Measurements from ENCODE around the gene SP6.

Gene SP6

GRCh38 chr17:47850692-47851573, at the start of gene SP6:
SP6 (minus strand) TSS chr17:47851163; CDS start chr17:47848429, 2,734 bp downstream.
- DNase-seq (ENCODE audit: low read depth) = no peak

- no peak for DNase-seq (ENCODE audit: low read depth)
Measured at GRCh38 chr17:47899643-47900042, 48.7 kb upstream of the SP6 start.

GRCh38 chr17:47898241-47898640, 47.3 kb upstream of the SP6 start:
- no peak for DNase-seq (ENCODE audit: low read depth)

GRCh38 chr17:47897561-47897960, 46.6 kb upstream of the SP6 start:
- DNase-seq (ENCODE audit: low read depth) = no peak

- peak; percentile 48 for DNase-seq (ENCODE audit: low read depth)
Measured at GRCh38 chr17:47896672-47897490, 45.9 kb upstream of the SP6 start.

- DNase-seq (ENCODE audit: low read depth) = peak; percentile 100
Measured at GRCh38 chr17:47895856-47896671, 45.1 kb upstream of the SP6 start, which contains the start of gene SP2. SP2 (plus strand) TSS chr17:47896236; CDS start chr17:47896287, 51 bp downstream.

- DNase-seq (ENCODE audit: low read depth) = peak; percentile 11
Measured at GRCh38 chr17:47895347-47895855, 44.4 kb upstream of the SP6 start.

- DNase-seq (ENCODE audit: low read depth) = no peak
Measured at GRCh38 chr17:47894498-47895346, 43.8 kb upstream of the SP6 start.

- DNase-seq (ENCODE audit: low read depth) = no peak
Measured at GRCh38 chr17:47891545-47892088, 40.7 kb upstream of the SP6 start.

- peak; percentile 47 for DNase-seq (ENCODE audit: low read depth)
Measured at GRCh38 chr17:47889734-47890529, 39.0 kb upstream of the SP6 start.

GRCh38 chr17:47888293-47888692, 37.3 kb upstream of the SP6 start:
- no peak for DNase-seq (ENCODE audit: low read depth)

- DNase-seq (ENCODE audit: low read depth) = no peak
Measured at GRCh38 chr17:47884905-47885730, 34.2 kb upstream of the SP6 start.

GRCh38 chr17:47884427-47884740, 33.4 kb upstream of the SP6 start:
- no peak for DNase-seq (ENCODE audit: low read depth)

GRCh38 chr17:47883589-47884426, 32.8 kb upstream of the SP6 start:
- DNase-seq (ENCODE audit: low read depth) = no peak

GRCh38 chr17:47882695-47883588, 32.0 kb upstream of the SP6 start:
- DNase-seq (ENCODE audit: low read depth) = no peak

- no peak for DNase-seq (ENCODE audit: low read depth)
Measured at GRCh38 chr17:47882247-47882646, 31.3 kb upstream of the SP6 start.

Data from HS-27A (cell line).